ENCODE measurements around the gene HELZ.

HELZ gene

DNA sequence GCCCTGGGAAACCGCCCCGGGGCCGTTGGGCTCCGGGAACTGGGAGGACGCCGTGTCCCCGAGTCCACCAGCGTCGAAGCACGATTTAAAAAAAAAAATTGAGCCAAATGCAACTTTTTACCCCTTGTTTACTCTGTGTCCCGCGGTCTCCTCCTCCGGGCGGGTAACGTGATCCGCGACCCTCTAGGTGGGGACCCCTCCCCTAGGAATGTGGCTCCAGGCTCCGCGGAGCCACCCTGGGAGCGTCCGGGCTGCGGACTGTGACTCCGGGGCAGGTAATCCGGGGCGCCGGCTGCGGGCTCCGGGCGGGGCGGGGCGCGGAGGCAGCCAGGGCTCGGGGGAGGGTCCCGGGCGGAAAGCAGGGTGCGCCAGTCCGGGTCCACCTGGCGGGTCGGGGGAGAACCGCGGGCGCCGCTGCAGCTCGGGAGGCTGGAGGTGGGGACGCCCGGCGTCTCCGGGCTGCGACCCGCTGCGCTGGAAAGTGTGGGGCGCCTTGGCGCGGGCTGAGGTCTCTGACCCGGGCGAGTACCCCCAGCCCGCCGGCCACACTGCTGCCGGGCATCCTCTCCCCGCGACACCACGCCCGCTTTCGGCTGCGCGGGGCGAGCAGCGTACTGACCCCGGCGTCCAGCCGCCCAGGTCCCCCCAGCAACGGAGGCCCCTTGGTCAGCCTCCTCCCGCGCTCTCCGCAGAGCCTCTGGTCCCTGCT is 852 bp upstream of the HELZ start:
- H2AFZ ChIP-seq (ENCODE audit: low read length, unreplicated experiment), result peak overlapping the region; percentile 85
- H3K36me3 ChIP-seq (ENCODE audit: insufficient read depth, low read length), result no peaks in the 10 kb centered on the region; the same call in 1 of the 2 replicates
- H3K79me2 ChIP-seq (ENCODE audit: control insufficient read depth, insufficient read depth, low read length, unreplicated experiment), result peaks cover 38% of the 10 kb centered on the region
- H3K27me3 ChIP-seq (ENCODE audit: insufficient read depth, low read length), result no peaks in the 10 kb centered on the region
- H3K27ac ChIP-seq (ENCODE audit: low read depth, low read length), result no peak overlapping the region
- peaks cover 13% of the 10 kb centered on the region for H3K4me1 ChIP-seq (ENCODE audit: control insufficient read depth, insufficient read depth, low read length, unreplicated experiment)
- H3K4me3 ChIP-seq (ENCODE audit: low read depth, low read length), result peak overlapping the region; percentile 84

DNA sequence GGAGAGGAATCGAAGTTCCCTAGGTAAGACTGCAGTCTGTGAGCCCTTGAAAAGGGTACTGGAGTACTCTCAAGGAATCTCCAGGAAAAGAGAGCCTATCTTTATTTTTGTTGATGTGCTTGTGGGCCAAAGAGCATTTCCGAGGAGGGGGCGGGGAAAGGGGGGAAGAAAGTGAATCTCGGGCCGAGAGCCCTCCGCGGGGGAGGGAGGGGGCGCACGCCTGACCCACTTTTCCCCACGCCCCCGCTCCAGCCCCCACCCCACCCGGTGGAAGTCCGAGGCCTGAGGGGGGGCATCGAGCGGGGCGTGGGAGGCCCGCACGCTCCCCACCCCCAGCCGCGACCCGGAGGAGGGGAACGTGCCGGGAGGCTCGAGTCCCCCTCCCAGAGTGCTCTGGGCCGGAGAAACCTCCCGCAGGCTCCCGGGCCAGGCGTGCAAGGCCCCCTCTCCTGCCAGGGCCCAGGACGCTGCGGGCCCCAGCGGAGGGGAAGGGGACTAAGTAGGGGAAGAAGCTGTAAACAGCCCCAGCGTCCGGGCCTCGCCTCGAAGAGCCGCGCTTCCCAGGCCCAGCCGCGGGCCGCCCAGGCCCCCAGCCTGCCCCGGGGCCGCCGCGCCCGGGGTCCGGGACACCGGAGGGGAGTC is 444 bp downstream of the HELZ start:
- Histone ChIP-seq H3K27me3 (ENCODE audit: insufficient read depth, low read length) (no peaks in the 10 kb centered on the region), H3K4me1 (ENCODE audit: control insufficient read depth, insufficient read depth, low read length, unreplicated experiment) (peaks cover 24% of the 10 kb centered on the region), H2AFZ (ENCODE audit: low read length, unreplicated experiment) (peak overlapping the region; percentile 19), H3K27ac (ENCODE audit: low read depth, low read length) (peak overlapping the region; percentile 16; the same call in 1 of the 2 replicates), H3K36me3 (ENCODE audit: insufficient read depth, low read length) (no peaks in the 10 kb centered on the region; the same call in 1 of the 2 replicates), H3K79me2 (ENCODE audit: control insufficient read depth, insufficient read depth, low read length, unreplicated experiment) (peaks cover 50% of the 10 kb centered on the region), H3K4me3 (ENCODE audit: low read depth, low read length) (peak overlapping the region; percentile 84)

DNA sequence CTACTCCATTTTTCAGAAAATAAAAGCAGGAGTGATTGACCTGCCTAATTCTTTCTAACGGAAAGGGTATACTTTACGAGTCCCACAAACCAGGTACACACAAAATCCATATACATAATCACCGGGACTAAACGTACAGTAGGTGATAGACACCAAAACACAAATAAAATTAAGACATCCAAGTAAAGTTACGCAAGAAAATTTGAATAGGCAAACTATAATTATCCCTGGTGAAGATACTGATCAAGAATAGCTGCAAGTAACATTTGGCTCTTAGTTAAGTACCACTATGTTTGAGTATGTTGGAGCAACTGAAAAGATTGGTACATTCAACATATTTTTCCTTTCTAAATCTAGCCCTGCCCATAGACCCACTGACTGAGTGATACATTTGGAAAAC is 1.7 kb downstream of the HELZ start:
- Histone ChIP-seq H3K4me3 (ENCODE audit: low read depth, low read length) (peak overlapping the region; percentile 84), H3K79me2 (ENCODE audit: control insufficient read depth, insufficient read depth, low read length, unreplicated experiment) (peaks cover 58% of the 10 kb centered on the region), H3K36me3 (ENCODE audit: insufficient read depth, low read length) (no peaks in the 10 kb centered on the region; the same call in 1 of the 2 replicates), H2AFZ (ENCODE audit: low read length, unreplicated experiment) (no peak overlapping the region), H3K27me3 (ENCODE audit: insufficient read depth, low read length) (no peaks in the 10 kb centered on the region), H3K4me1 (ENCODE audit: control insufficient read depth, insufficient read depth, low read length, unreplicated experiment) (peaks cover 24% of the 10 kb centered on the region), H3K27ac (ENCODE audit: low read depth, low read length) (no peak overlapping the region)

- H3K36me3 ChIP-seq (ENCODE audit: insufficient read depth, low read length), result peaks cover 1% of the 10 kb centered on the region; the same call in 1 of the 2 replicates
- H3K27me3 ChIP-seq (ENCODE audit: insufficient read depth, low read length), result no peaks in the 10 kb centered on the region
- H3K4me3 ChIP-seq (ENCODE audit: low read depth, low read length), result no peak overlapping the region
- H3K4me1 ChIP-seq (ENCODE audit: control insufficient read depth, insufficient read depth, low read length, unreplicated experiment), result peaks cover 24% of the 10 kb centered on the region
- H3K79me2 ChIP-seq (ENCODE audit: control insufficient read depth, insufficient read depth, low read length, unreplicated experiment), result peaks cover 59% of the 10 kb centered on the region
- no peak overlapping the region for H3K27ac ChIP-seq (ENCODE audit: low read depth, low read length)
- no peak overlapping the region for H2AFZ ChIP-seq (ENCODE audit: low read length, unreplicated experiment)
These were observed 3.2 kb downstream of the HELZ start for GRCh38 chr17:67241719-67242341.

DNA sequence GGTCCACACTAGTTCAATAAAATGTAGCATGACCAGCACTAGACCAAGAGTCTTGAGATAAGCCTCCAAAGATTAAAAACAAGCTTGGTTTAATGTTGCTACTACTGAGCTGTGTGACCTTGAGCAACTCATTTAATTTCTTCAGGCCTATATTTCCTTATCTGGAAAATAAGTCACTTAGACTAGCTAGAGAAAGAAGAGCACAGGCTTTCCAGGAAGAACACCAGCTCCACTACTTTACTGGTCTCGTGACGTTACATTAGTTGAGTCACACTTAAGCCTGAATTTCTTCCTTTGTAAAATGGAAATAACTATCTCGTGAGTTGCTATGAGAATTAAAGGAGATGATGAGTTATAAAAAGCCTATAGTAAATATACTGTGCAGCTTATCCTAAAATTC is 5.4 kb downstream of the HELZ start:
- H3K27me3 ChIP-seq (ENCODE audit: insufficient read depth, low read length), result no peaks in the 10 kb centered on the region
- no peak overlapping the region for H3K27ac ChIP-seq (ENCODE audit: low read depth, low read length)
- H3K4me3 ChIP-seq (ENCODE audit: low read depth, low read length), result no peak overlapping the region
- peaks cover 3% of the 10 kb centered on the region; the same call in 1 of the 2 replicates for H3K36me3 ChIP-seq (ENCODE audit: insufficient read depth, low read length)
- no peak overlapping the region for H2AFZ ChIP-seq (ENCODE audit: low read length, unreplicated experiment)
- H3K79me2 ChIP-seq (ENCODE audit: control insufficient read depth, insufficient read depth, low read length, unreplicated experiment), result peaks cover 57% of the 10 kb centered on the region
- H3K4me1 ChIP-seq (ENCODE audit: control insufficient read depth, insufficient read depth, low read length, unreplicated experiment), result peaks cover 22% of the 10 kb centered on the region

- no peak overlapping the region for H3K27ac ChIP-seq (ENCODE audit: low read depth, low read length)
These were observed 6.0 kb downstream of the HELZ start for GRCh38 chr17:67238991-67239390.

GRCh38 chr17:67232441-67232840 is 12.6 kb downstream of the HELZ start:
- Histone ChIP-seq H3K4me3 (ENCODE audit: low read depth, low read length) (no peak overlapping the region), H3K36me3 (ENCODE audit: insufficient read depth, low read length) (0 out of 2 replicates have a peak, but pooled peaks cover 3% of the 10 kb centered on the region), H3K27ac (ENCODE audit: low read depth, low read length) (no peak overlapping the region), H3K79me2 (ENCODE audit: control insufficient read depth, insufficient read depth, low read length, unreplicated experiment) (peaks cover 19% of the 10 kb centered on the region), H3K27me3 (ENCODE audit: insufficient read depth, low read length) (no peaks in the 10 kb centered on the region), H2AFZ (ENCODE audit: low read length, unreplicated experiment) (no peak overlapping the region), H3K4me1 (ENCODE audit: control insufficient read depth, insufficient read depth, low read length, unreplicated experiment) (no peaks in the 10 kb centered on the region)

More at GRCh38 chr17:67238991-67239390, 6.0 kb downstream of the HELZ start:
- Histone ChIP-seq H3K79me2 (ENCODE audit: control insufficient read depth, insufficient read depth, low read length, unreplicated experiment) (peaks cover 51% of the 10 kb centered on the region), H2AFZ (ENCODE audit: low read length, unreplicated experiment) (no peak overlapping the region), H3K27me3 (ENCODE audit: insufficient read depth, low read length) (no peaks in the 10 kb centered on the region), H3K4me1 (ENCODE audit: control insufficient read depth, insufficient read depth, low read length, unreplicated experiment) (peaks cover 22% of the 10 kb centered on the region), H3K36me3 (ENCODE audit: insufficient read depth, low read length) (peaks cover 3% of the 10 kb centered on the region; the same call in 1 of the 2 replicates), H3K4me3 (ENCODE audit: low read depth, low read length) (no peak overlapping the region)

GRCh38 chr17:67229109-67229955 is 15.7 kb downstream of the HELZ start:
- Histone ChIP-seq H3K4me3 (ENCODE audit: low read depth, low read length) (no peak overlapping the region), H3K27ac (ENCODE audit: low read depth, low read length) (no peak overlapping the region), H3K79me2 (ENCODE audit: control insufficient read depth, insufficient read depth, low read length, unreplicated experiment) (peaks cover 33% of the 10 kb centered on the region), H3K27me3 (ENCODE audit: insufficient read depth, low read length) (no peaks in the 10 kb centered on the region), H3K4me1 (ENCODE audit: control insufficient read depth, insufficient read depth, low read length, unreplicated experiment) (peaks cover under 1% of the 10 kb centered on the region), H2AFZ (ENCODE audit: low read length, unreplicated experiment) (no peak overlapping the region), H3K36me3 (ENCODE audit: insufficient read depth, low read length) (peaks cover 5% of the 10 kb centered on the region; the same call in 1 of the 2 replicates)

- H3K36me3 ChIP-seq (ENCODE audit: insufficient read depth, low read length), result peaks cover 10% of the 10 kb centered on the region; the same call in 1 of the 2 replicates
These were observed 17.5 kb downstream of the HELZ start for GRCh38 chr17:67227488-67227887.

GRCh38 chr17:67225316-67225715 is 19.7 kb downstream of the HELZ start:
- Histone ChIP-seq H3K79me2 (ENCODE audit: control insufficient read depth, insufficient read depth, low read length, unreplicated experiment) (peaks cover 49% of the 10 kb centered on the region), H3K4me3 (ENCODE audit: low read depth, low read length) (no peak overlapping the region), H3K27me3 (ENCODE audit: insufficient read depth, low read length) (no peaks in the 10 kb centered on the region), H3K27ac (ENCODE audit: low read depth, low read length) (no peak overlapping the region), H3K4me1 (ENCODE audit: control insufficient read depth, insufficient read depth, low read length, unreplicated experiment) (peaks cover 5% of the 10 kb centered on the region), H2AFZ (ENCODE audit: low read length, unreplicated experiment) (no peak overlapping the region), H3K36me3 (ENCODE audit: insufficient read depth, low read length) (peaks cover 10% of the 10 kb centered on the region)

More at GRCh38 chr17:67227488-67227887, 17.5 kb downstream of the HELZ start:
- Histone ChIP-seq H3K79me2 (ENCODE audit: control insufficient read depth, insufficient read depth, low read length, unreplicated experiment) (peaks cover 40% of the 10 kb centered on the region), H2AFZ (ENCODE audit: low read length, unreplicated experiment) (no peak overlapping the region), H3K4me1 (ENCODE audit: control insufficient read depth, insufficient read depth, low read length, unreplicated experiment) (peaks cover 5% of the 10 kb centered on the region), H3K27me3 (ENCODE audit: insufficient read depth, low read length) (no peaks in the 10 kb centered on the region), H3K27ac (ENCODE audit: low read depth, low read length) (no peak overlapping the region), H3K4me3 (ENCODE audit: low read depth, low read length) (no peak overlapping the region)
